Loucy (cell line): ENCODE measurements around the gene LAMB4.

ENCODE experiments used
- EZH2phosphoT487 ChIP-seq: fragments of 200-600 bp; IDR thresholded peaks from 2 replicates; pipeline ENCODE4 v1.6.1; 2018; ENCODE audit warnings: antibody characterized with exemption, mild to moderate bottlenecking, moderate library complexity, borderline replicate concordance
- TF ChIP-seq, protein P1 (sequence below): fragments of 200-600 bp; sonication (generic); conservative IDR thresholded peaks from 2 replicates; pipeline ENCODE4 v1.5.1; 2014; ENCODE audit warnings: mild to moderate bottlenecking, antibody characterized with exemption, low read length

DNA sequence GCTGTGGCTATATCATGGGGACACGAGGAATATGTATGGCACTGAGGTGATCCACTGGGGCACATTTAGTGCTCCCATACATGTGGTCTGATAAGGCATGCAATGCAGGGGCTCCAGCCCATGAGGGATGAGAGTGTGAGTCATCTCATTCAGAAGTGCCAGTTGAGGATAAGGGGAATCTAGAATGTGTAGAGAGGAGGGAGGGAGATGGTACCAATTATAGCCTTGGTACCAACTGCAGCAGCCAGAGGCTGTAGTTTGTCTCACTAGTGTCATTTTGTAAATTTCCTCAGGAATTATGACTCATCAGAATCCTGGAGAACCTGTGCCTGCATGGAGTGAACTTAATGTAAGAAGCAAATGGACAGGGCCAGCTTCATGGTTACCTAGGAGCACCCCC lies 46.2 kb downstream of the LAMB4 start:
- TF ChIP-seq, protein P1, sequence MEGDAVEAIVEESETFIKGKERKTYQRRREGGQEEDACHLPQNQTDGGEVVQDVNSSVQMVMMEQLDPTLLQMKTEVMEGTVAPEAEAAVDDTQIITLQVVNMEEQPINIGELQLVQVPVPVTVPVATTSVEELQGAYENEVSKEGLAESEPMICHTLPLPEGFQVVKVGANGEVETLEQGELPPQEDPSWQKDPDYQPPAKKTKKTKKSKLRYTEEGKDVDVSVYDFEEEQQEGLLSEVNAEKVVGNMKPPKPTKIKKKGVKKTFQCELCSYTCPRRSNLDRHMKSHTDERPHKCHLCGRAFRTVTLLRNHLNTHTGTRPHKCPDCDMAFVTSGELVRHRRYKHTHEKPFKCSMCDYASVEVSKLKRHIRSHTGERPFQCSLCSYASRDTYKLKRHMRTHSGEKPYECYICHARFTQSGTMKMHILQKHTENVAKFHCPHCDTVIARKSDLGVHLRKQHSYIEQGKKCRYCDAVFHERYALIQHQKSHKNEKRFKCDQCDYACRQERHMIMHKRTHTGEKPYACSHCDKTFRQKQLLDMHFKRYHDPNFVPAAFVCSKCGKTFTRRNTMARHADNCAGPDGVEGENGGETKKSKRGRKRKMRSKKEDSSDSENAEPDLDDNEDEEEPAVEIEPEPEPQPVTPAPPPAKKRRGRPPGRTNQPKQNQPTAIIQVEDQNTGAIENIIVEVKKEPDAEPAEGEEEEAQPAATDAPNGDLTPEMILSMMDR: no peak
- no peak for TF ChIP-seq EZH2phosphoT487
